B cell (primary cell): Measurements from ENCODE around the gene FUT9. TPM values are rescaled to one million over a fixed set of nuclear protein-coding genes. Genes with fewer than 3 reads are reported as not detected.

Experiments
- ATAC-seq: fragments of 200-7000 bp; cut with Tn5 transposase; one replicate; pipeline ENCODE4 v1.10.0; 2021; ENCODE audit warnings: low read depth, mild to moderate bottlenecking, moderate number of reproducible peaks, moderate library complexity
- CTCF ChIA-PET: fragments of 350-600 bp; sonication (Branson Sonifier 250); formaldehyde crosslinking; loops from one replicate; lab custom pipeline; 2021; ENCODE audit warnings: antibody characterized with exemption, inconsistent platforms; lab: Charles Lee
- POLR2A ChIA-PET: fragments of 350-600 bp; sonication (Branson Sonifier 250); formaldehyde crosslinking; loops from one replicate; lab custom pipeline; 2021; ENCODE audit warnings: antibody characterized with exemption; lab: Charles Lee
- DNase-seq: peaks from one replicate; pipeline ENCODE4 v3.0.0; 2013
- H2AFZ ChIP-seq: 2 replicates; pipeline ENCODE4 v1.6.1; 2012; ENCODE audit warnings: mild to moderate bottlenecking, low read depth, low read length; ENCODE audit not compliant: insufficient read depth, poor library complexity, severe bottlenecking
- H3K27ac ChIP-seq, 2 donors: 1 replicate in 1 of 2; 2 replicates in 1 of 2; pipeline ENCODE4 v1.5.1; 2012 to 2013; ENCODE audit warnings: low read length in 2 of 2, mild to moderate bottlenecking in 2 of 2, moderate library complexity in 1 of 2
- H3K27me3 ChIP-seq, 4 experiments: fragments of 200-600 bp in 1 of 4; sonication (generic) in 1 of 4; replicated peaks in 1 of 4; 1 replicate in 2 of 4; 2 replicates in 2 of 4; pipeline versions ENCODE4 v1.6.1 to v1.7.0; 2013 to 2016; ENCODE audit warnings: low read length in 3 of 4, mild to moderate bottlenecking in 2 of 4, mixed read lengths in 1 of 4, moderate library complexity in 1 of 4; ENCODE audit not compliant: insufficient read depth in 4 of 4, control insufficient read depth in 3 of 4; ENCODE audit errors: control extremely low read depth in 1 of 4
- H3K36me3 ChIP-seq, 2 experiments: replicated peaks in 1 of 2; 1 replicate in 1 of 2; 2 replicates in 1 of 2; pipeline versions ENCODE4 v1.6.1 to v1.7.1; 2013; ENCODE audit warnings: low read length in 1 of 2; ENCODE audit not compliant: insufficient read depth in 2 of 2, control insufficient read depth in 1 of 2; ENCODE audit errors: control extremely low read depth in 1 of 2, extremely low read depth in 1 of 2
- H3K4me1 ChIP-seq, 2 donors: fragments of 200-600 bp in 1 of 2; sonication (generic) in 1 of 2; 1 replicate in 1 of 2; 2 replicates in 1 of 2; pipeline versions ENCODE4 v1.5.1 to v1.6.1; 2013 to 2017; ENCODE audit warnings: low read length in 2 of 2; ENCODE audit not compliant: control insufficient read depth in 2 of 2, insufficient read depth in 2 of 2
- H3K4me2 ChIP-seq: replicated peaks from 2 replicates; pipeline ENCODE3; 2012; ENCODE audit warnings: mild to moderate bottlenecking, low read depth, low read length; ENCODE audit not compliant: poor library complexity, severe bottlenecking
- H3K4me3 ChIP-seq, 5 experiments: fragments of 200-600 bp in 1 of 5; sonication (generic) in 1 of 5; 1 replicate in 3 of 5; 2 replicates in 2 of 5; pipeline versions ENCODE4 v1.5.1 to v1.7.0; 2011 to 2016; ENCODE audit warnings: low read length in 4 of 5, mild to moderate bottlenecking in 4 of 5, low read depth in 2 of 5, control low read depth in 1 of 5, moderate library complexity in 1 of 5; ENCODE audit not compliant: insufficient read depth in 1 of 5; ENCODE audit errors: control extremely low read depth in 1 of 5, extremely low read depth in 1 of 5
- H3K79me2 ChIP-seq: fragments of 200-600 bp; sonication (generic); one replicate; pipeline ENCODE4 v1.6.0; 2016; ENCODE audit warnings: low read length; ENCODE audit not compliant: control insufficient read depth, insufficient read depth
- H3K9ac ChIP-seq: fragments of 200-600 bp; sonication (generic); 2 replicates; pipeline ENCODE4 v1.6.1; 2017; ENCODE audit warnings: mild to moderate bottlenecking, low read length, moderate library complexity
- H3K9me3 ChIP-seq, 3 donors: one replicate each; pipeline versions ENCODE4 v1.6.1 to v1.7.1; 2013; ENCODE audit warnings: low read length in 2 of 3; ENCODE audit not compliant: control insufficient read depth in 2 of 3, insufficient read depth in 1 of 3; ENCODE audit errors: control extremely low read depth in 1 of 3
- H4K20me1 ChIP-seq: 2 replicates; pipeline ENCODE4 v1.6.0; 2012; ENCODE audit warnings: mild to moderate bottlenecking, low read length; ENCODE audit not compliant: insufficient read depth, control insufficient read depth, poor library complexity, severe bottlenecking
- H3K27ac Mint-ChIP-seq: one replicate; pipeline ENCODE4 v1.8.0; 2021; ENCODE audit warnings: mixed read lengths
- H3K27me3 Mint-ChIP-seq: one replicate; pipeline ENCODE4 v1.8.0; 2021; ENCODE audit warnings: mixed read lengths
- H3K4me1 Mint-ChIP-seq: one replicate; pipeline ENCODE4 v1.8.0; 2021; ENCODE audit warnings: mixed read lengths
- H3K4me3 Mint-ChIP-seq: one replicate; pipeline ENCODE4 v1.8.0; 2021; ENCODE audit warnings: mixed read lengths
- H3K9me3 Mint-ChIP-seq: one replicate; pipeline ENCODE4 v1.8.0; 2022; ENCODE audit warnings: mixed read lengths; ENCODE audit not compliant: insufficient read depth
- CTCF ChIP-seq: fragments of 200-600 bp; IDR thresholded peaks from one replicate; pipeline ENCODE4 v1.8.0; 2022; ENCODE audit warnings: antibody characterized with exemption, mild to moderate bottlenecking
- EZH2 ChIP-seq: IDR thresholded peaks from 2 replicates; pipeline ENCODE4 v1.6.1; 2012; ENCODE audit warnings: borderline replicate concordance, low read depth, mild to moderate bottlenecking, moderate library complexity, low read length; ENCODE audit not compliant: insufficient read depth, poor library complexity, severe bottlenecking
- WGBS: methylation state at CpG from one replicate; pipeline ENCODE4 v1.1.5; 2013; ENCODE audit warnings: missing lambda C conversion rate; ENCODE audit not compliant: insufficient coverage; 5-methylcytosine and 5-hydroxymethylcytosine counted together
- intact Hi-C: fragments of 100-400 bp; cut with micrococcal nuclease; formaldehyde crosslinking; loops from one replicate; pipeline ENCODE4 v1.10.0; 2022
- polyA plus RNA-seq: library from polyadenylated mRNA; depleted of rRNA; stranded (reverse); fragments of >200 nt; gene quantifications from 2 replicates; pipeline ENCODE4 v1.2.3, GENCODE V29; 2012
- total RNA-seq, 2 donors: library from RNA; stranded (reverse); fragments of 120-200 nt in 1 of 2; gene quantifications; 1 replicate in 1 of 2; 2 replicates in 1 of 2; pipeline versions ENCODE4 v1.2.3 to v1.2.4, GENCODE V29; 2013 to 2022

FUT9 gene
- total and polyA plus RNA-seq, 2 donors (not counting 1 experiment from before 2014, with no cell fraction given), result not detected

GRCh38 chr6:96235927-96236326 is 220.2 kb downstream of the FUT9 start:
- no peaks in the 10 kb centered on the region for H3K27me3 Mint-ChIP-seq
- no peak overlapping the region for H3K4me2 ChIP-seq
- intact Hi-C loops, result no loop called here
- no peak for DNase-seq
- H3K27ac Mint-ChIP-seq, result no peak overlapping the region
- no peak overlapping the region for H3K27ac ChIP-seq
- no peaks in the 10 kb centered on the region for H3K79me2 ChIP-seq
- WGBS, result no CpG with 5 or more reads among the region's 5 CpGs
- no peaks in the 10 kb centered on the region for H3K36me3 ChIP-seq
- H3K9me3 ChIP-seq, result no peaks in the 10 kb centered on the region
- H3K9me3 Mint-ChIP-seq, result no peaks in the 10 kb centered on the region
- no peaks in the 10 kb centered on the region for H3K27me3 ChIP-seq
- no peak overlapping the region for H3K9ac ChIP-seq
- H3K4me3 ChIP-seq, result no peak overlapping the region
- H3K4me3 Mint-ChIP-seq, result no peak overlapping the region
- no peak for ATAC-seq
- CTCF ChIA-PET, result no interaction called here
- POLR2A ChIA-PET, result no interaction called here
- H4K20me1 ChIP-seq, result no peaks in the 10 kb centered on the region
- no peaks in the 10 kb centered on the region for H3K4me1 ChIP-seq
- TF ChIP-seq CTCF, result no peak
- TF ChIP-seq EZH2, result no peak
- H2AFZ ChIP-seq, result no peak overlapping the region
- H3K4me1 Mint-ChIP-seq, result no peaks in the 10 kb centered on the region

DNA sequence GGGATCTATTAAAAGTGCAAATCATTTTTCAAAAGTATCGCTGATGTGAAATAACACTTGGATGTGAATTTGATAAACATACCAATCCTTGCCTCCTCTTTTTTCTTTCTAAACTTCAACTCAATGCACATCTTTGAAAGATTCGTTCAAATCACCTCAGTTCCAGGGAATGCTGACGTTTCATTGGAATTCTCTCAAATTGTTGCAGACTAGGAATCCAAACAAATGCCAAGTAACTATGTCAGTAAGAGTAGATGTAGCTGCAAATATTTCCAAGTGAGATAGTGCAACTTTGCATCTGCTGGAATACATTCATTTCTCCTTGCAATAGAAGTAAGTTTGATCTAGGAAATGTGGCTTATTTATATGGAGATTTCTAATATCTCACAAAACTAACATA is 220.7 kb downstream of the FUT9 start:
- TF ChIP-seq CTCF (no peak), EZH2 (no peak)
- Histone ChIP-seq H3K4me3 (no peak overlapping the region), H2AFZ (no peak overlapping the region), H3K9ac (no peak overlapping the region), H3K4me1 (no peaks in the 10 kb centered on the region), H3K4me2 (no peak overlapping the region), H3K27ac (no peak overlapping the region), H3K9me3 (no peaks in the 10 kb centered on the region), H3K79me2 (no peaks in the 10 kb centered on the region), H3K36me3 (no peaks in the 10 kb centered on the region), H3K27me3 (no peaks in the 10 kb centered on the region), H4K20me1 (no peaks in the 10 kb centered on the region)
- no peaks in the 10 kb centered on the region for H3K9me3 Mint-ChIP-seq
- ChIA-PET CTCF (no interaction called here), POLR2A (no interaction called here)
- ATAC-seq, result no peak
- H3K4me3 Mint-ChIP-seq, result no peak overlapping the region
- H3K27ac Mint-ChIP-seq, result no peak overlapping the region
- WGBS, result no CpG with 5 or more reads among the region's 3 CpGs
- intact Hi-C loops, result no loop called here
- H3K4me1 Mint-ChIP-seq, result no peaks in the 10 kb centered on the region
- H3K27me3 Mint-ChIP-seq, result no peaks in the 10 kb centered on the region
- DNase-seq, result no peak
